Measurements from ENCODE around the gene TRMT5. TPM values are rescaled to one million over a fixed set of nuclear protein-coding genes. Genes with fewer than 3 reads are reported as not detected.

The TRMT5 gene
- total RNA-seq, 1 experiment from 2014 or later = 23.7 TPM

DNA sequence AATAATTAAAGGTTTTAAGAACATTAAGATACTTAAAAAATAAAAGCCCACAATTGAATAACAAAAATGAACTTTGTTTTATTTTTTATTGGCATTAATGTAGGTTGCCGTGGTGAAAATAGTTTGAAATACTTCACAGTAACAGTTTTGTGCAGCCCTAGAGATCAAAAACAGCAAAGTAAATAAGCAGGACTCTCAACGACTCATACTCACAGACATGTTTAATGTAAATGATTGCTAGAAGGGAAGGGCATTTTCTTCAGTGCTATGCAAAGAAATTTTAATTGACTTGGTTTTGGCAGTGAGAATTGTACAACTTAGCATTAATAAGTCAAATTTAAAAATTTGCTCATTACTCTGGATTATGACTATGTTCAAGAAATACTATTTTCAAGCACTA is 16.0 kb downstream of the TRMT5 start:
- Histone ChIP-seq H3K36me3 (ENCODE audit: control insufficient read depth in 1 of 2, insufficient read depth in 2 of 2, low read length in 2 of 2) (no peaks in the 10 kb centered on the region), H3K9me3 (ENCODE audit: control insufficient read depth in 1 of 2, insufficient read depth in 1 of 2, low read depth in 1 of 2, low read length in 2 of 2) (no peaks in the 10 kb centered on the region), H2AFZ (ENCODE audit: low read depth, low read length, poor library complexity, severe bottlenecking) (no peak overlapping the region), H3K79me2 (ENCODE audit: insufficient read depth, low read length) (no peaks in the 10 kb centered on the region), H3K4me3 (replicated peaks in 1 of 2; ENCODE audit: low read depth in 1 of 2, low read length in 2 of 2) (no peak overlapping the region), H4K20me1 (ENCODE audit: insufficient read depth) (no peaks in the 10 kb centered on the region), H3K27ac (ENCODE audit: low read depth, low read length) (no peak overlapping the region), H3K4me2 (ENCODE audit: low read length) (no peak overlapping the region), H3K9ac (ENCODE audit: low read length) (no peak overlapping the region), H3K27me3 (ENCODE audit: insufficient read depth, low read length) (no peaks in the 10 kb centered on the region), H3K4me1 (ENCODE audit: control insufficient read depth in 1 of 2, insufficient read depth in 2 of 2, low read length in 2 of 2) (no peaks in the 10 kb centered on the region), H3K9me2 (ENCODE audit: insufficient read depth) (no peaks in the 10 kb centered on the region)
- ATAC-seq = no peak
- intact Hi-C loops (cut with micrococcal nuclease) = no loop called here
- POLR2A ChIA-PET = no interaction called here
- TF ChIP-seq ZFX (IDR thresholded peaks at IDR 0.05) (no peak), EZH2 (IDR thresholded peaks at IDR 0.05) (no peak), POLR2AphosphoS5 (IDR thresholded peaks at IDR 0.05; ENCODE audit: low read depth, low read length) (no peak), EZH2phosphoT487 (IDR thresholded peaks at IDR 0.05; ENCODE audit: borderline replicate concordance) (no peak), CBX3 (IDR thresholded peaks at IDR 0.05; ENCODE audit: low read depth) (no peak), CEBPB (IDR thresholded peaks at IDR 0.05; ENCODE audit: low read depth) (no peak), ZNF274 (IDR thresholded peaks at IDR 0.05; ENCODE audit: low read depth, low read length) (no peak), SRF (IDR thresholded peaks at IDR 0.05; ENCODE audit: low read depth) (no peak), FOSL1 (IDR thresholded peaks at IDR 0.05; ENCODE audit: low read depth) (no peak), ELF1 (IDR thresholded peaks at IDR 0.05; ENCODE audit: borderline replicate concordance, low read depth) (no peak), POLR2A (IDR thresholded peaks at IDR 0.05; ENCODE audit: borderline replicate concordance, extremely low read depth, insufficient read depth, insufficient read length) (no peak), YY1 (IDR thresholded peaks at IDR 0.05; ENCODE audit: extremely low read depth, insufficient replicate concordance, low read depth, low read length) (no peak), SP1 (IDR thresholded peaks at IDR 0.05; ENCODE audit: low read depth) (no peak), RAD21 (IDR thresholded peaks at IDR 0.05; ENCODE audit: low read depth) (no peak), TCF7L2 (IDR thresholded peaks at IDR 0.05; ENCODE audit: borderline replicate concordance, extremely low read depth, insufficient read depth, insufficient read length) (no peak), EGR1 (IDR thresholded peaks at IDR 0.05; ENCODE audit: low read depth) (no peak)
- TF ChIP-seq, protein P1, sequence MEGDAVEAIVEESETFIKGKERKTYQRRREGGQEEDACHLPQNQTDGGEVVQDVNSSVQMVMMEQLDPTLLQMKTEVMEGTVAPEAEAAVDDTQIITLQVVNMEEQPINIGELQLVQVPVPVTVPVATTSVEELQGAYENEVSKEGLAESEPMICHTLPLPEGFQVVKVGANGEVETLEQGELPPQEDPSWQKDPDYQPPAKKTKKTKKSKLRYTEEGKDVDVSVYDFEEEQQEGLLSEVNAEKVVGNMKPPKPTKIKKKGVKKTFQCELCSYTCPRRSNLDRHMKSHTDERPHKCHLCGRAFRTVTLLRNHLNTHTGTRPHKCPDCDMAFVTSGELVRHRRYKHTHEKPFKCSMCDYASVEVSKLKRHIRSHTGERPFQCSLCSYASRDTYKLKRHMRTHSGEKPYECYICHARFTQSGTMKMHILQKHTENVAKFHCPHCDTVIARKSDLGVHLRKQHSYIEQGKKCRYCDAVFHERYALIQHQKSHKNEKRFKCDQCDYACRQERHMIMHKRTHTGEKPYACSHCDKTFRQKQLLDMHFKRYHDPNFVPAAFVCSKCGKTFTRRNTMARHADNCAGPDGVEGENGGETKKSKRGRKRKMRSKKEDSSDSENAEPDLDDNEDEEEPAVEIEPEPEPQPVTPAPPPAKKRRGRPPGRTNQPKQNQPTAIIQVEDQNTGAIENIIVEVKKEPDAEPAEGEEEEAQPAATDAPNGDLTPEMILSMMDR (IDR thresholded peaks at IDR 0.05 in 2 of 3, conservative IDR thresholded peaks at IDR 0.05 in 1 of 3; ENCODE audit: borderline replicate concordance in 1 of 3, insufficient read depth in 1 of 3, low read depth in 2 of 3, low read length in 2 of 3) = no peak
- TF ChIP-seq, protein P2, sequence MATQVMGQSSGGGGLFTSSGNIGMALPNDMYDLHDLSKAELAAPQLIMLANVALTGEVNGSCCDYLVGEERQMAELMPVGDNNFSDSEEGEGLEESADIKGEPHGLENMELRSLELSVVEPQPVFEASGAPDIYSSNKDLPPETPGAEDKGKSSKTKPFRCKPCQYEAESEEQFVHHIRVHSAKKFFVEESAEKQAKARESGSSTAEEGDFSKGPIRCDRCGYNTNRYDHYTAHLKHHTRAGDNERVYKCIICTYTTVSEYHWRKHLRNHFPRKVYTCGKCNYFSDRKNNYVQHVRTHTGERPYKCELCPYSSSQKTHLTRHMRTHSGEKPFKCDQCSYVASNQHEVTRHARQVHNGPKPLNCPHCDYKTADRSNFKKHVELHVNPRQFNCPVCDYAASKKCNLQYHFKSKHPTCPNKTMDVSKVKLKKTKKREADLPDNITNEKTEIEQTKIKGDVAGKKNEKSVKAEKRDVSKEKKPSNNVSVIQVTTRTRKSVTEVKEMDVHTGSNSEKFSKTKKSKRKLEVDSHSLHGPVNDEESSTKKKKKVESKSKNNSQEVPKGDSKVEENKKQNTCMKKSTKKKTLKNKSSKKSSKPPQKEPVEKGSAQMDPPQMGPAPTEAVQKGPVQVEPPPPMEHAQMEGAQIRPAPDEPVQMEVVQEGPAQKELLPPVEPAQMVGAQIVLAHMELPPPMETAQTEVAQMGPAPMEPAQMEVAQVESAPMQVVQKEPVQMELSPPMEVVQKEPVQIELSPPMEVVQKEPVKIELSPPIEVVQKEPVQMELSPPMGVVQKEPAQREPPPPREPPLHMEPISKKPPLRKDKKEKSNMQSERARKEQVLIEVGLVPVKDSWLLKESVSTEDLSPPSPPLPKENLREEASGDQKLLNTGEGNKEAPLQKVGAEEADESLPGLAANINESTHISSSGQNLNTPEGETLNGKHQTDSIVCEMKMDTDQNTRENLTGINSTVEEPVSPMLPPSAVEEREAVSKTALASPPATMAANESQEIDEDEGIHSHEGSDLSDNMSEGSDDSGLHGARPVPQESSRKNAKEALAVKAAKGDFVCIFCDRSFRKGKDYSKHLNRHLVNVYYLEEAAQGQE (IDR thresholded peaks at IDR 0.05; ENCODE audit: low read depth) = no peak
- TF ChIP-seq, protein P3, sequence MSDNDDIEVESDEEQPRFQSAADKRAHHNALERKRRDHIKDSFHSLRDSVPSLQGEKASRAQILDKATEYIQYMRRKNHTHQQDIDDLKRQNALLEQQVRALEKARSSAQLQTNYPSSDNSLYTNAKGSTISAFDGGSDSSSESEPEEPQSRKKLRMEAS (IDR thresholded peaks at IDR 0.05) = no peak
- TF ChIP-seq, protein P4, sequence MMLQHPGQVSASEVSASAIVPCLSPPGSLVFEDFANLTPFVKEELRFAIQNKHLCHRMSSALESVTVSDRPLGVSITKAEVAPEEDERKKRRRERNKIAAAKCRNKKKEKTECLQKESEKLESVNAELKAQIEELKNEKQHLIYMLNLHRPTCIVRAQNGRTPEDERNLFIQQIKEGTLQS (IDR thresholded peaks at IDR 0.05) = no peak
- DNase-seq (ENCODE audit: low read depth, low spot score) = no peak
- no TSS peak for BruUV-seq (replicated peaks)
- CTCF ChIA-PET = no interaction called here
- RAD21 ChIA-PET (ENCODE audit: low non-redundant PET in 1 of 2, low total read pairs in 2 of 2, uncharacterized antibody in 2 of 2, unreplicated experiment in 2 of 2) = no interaction called here
